OCI-LY1 (cell line): ENCODE data around the gene CTNNA2.

Experiments used
- CTCF ChIP-seq: fragments of 200-600 bp; sonication (generic), shearing (Covaris generic); IDR thresholded peaks from 2 replicates; pipeline ENCODE4 v1.5.1; 2017; ENCODE audit warnings: mild to moderate bottlenecking, antibody characterized with exemption, low read length, moderate library complexity, mixed read lengths
- EZH2 ChIP-seq: fragments of 200-600 bp; sonication (generic), shearing (Covaris generic); IDR thresholded peaks from 2 replicates; pipeline ENCODE4 v1.8.0; 2017; ENCODE audit warnings: borderline replicate concordance, mixed run types, mild to moderate bottlenecking, antibody characterized with exemption, low read length, moderate library complexity, mixed read lengths

GRCh38 chr2:79774016-79774415, 261.2 kb downstream of the CTNNA2 start:
- TF ChIP-seq CTCF (no peak), EZH2 (no peak)
